Mesothelial cell of epicardium (in vitro differentiated cells): ENCODE results near the gene MS4A2. TPM values are rescaled to one million over a fixed set of nuclear protein-coding genes. Genes with fewer than 3 reads are reported as not detected.

Source experiments
- total RNA-seq: library from RNA; stranded (reverse); gene quantifications from 3 replicates; pipeline ENCODE4 v1.2.1, GENCODE V29; 2021

The MS4A2 gene
- total RNA-seq, 1 donor from 2014 or later: not detected

Other genes with a start within 250 kb of the MS4A2 start
- gene CBLIF, start 243.2 kb upstream of the MS4A2 start, total RNA-seq: not detected in 3 replicates
- gene TCN1, start 222.2 kb upstream of the MS4A2 start, total RNA-seq: not detected in 3 replicates
- gene OOSP3, start 209.9 kb upstream of the MS4A2 start, total RNA-seq: not detected in 3 replicates
- gene OOSP1, start 150.2 kb upstream of the MS4A2 start, total RNA-seq: not detected in 3 replicates
- not detected in 3 replicates for gene OOSP4A, start 124.6 kb upstream of the MS4A2 start, total RNA-seq
- gene OOSP4B, start 71.5 kb upstream of the MS4A2 start, total RNA-seq: not detected in 3 replicates
- gene OOSP2, start 48.3 kb upstream of the MS4A2 start, total RNA-seq: not detected in 3 replicates
- not detected in 3 replicates for gene MS4A3, start 32.0 kb upstream of the MS4A2 start, total RNA-seq
- not detected in 3 replicates for gene MS4A6A, start 94.4 kb downstream of the MS4A2 start, total RNA-seq
- gene MS4A4E, start 154.5 kb downstream of the MS4A2 start, total RNA-seq: 0.31 to 0.61 TPM in 2 of 3 replicates, not detected in the other
- not detected in 3 replicates for gene MS4A4A, start 192.0 kb downstream of the MS4A2 start, total RNA-seq
- gene MS4A6E, start 238.6 kb downstream of the MS4A2 start, total RNA-seq: not detected in 3 replicates